HAP-1 (cell line): ENCODE data around the gene FBXL15.
A peak's percentile ranks its signal among the peaks of the same experiment; 100 is the strongest.

ENCODE experiments used
- DNase-seq, 2 experiments: peaks; one replicate each; pipeline ENCODE4 v3.0.0-alpha.2; 2016 to 2020; ENCODE audit warnings: low spot score in 2 of 2
- H3K27me3 ChIP-seq: fragments of 250-450 bp; sonication (Bioruptor Pico); 2 replicates; pipeline ENCODE4 v1.5.1; 2020; ENCODE audit warnings: low read depth, mild to moderate bottlenecking, moderate library complexity
- H3K36me3 ChIP-seq: fragments of 250-450 bp; sonication (Bioruptor Pico); replicated peaks from 2 replicates; pipeline ENCODE4 v1.5.1; 2020; ENCODE audit warnings: mild to moderate bottlenecking
- H3K4me1 ChIP-seq: fragments of 250-450 bp; sonication (Bioruptor Pico); 2 replicates; pipeline ENCODE4 v1.5.1; 2020; ENCODE audit warnings: mild to moderate bottlenecking
- H3K4me3 ChIP-seq: fragments of 250-450 bp; sonication (Bioruptor Pico); 2 replicates; pipeline ENCODE4 v1.5.1; 2020; ENCODE audit warnings: mild to moderate bottlenecking, moderate library complexity
- H3K9me3 ChIP-seq: fragments of 250-450 bp; sonication (Bioruptor Pico); 2 replicates; pipeline ENCODE4 v1.5.1; 2020; ENCODE audit warnings: mild to moderate bottlenecking, moderate library complexity
- in situ Hi-C: fragments of 300-500 bp; cut with MboI; formaldehyde crosslinking; loops from 3 replicates; pipeline ENCODE4 v1.14.3; 2020; ENCODE audit warnings: low sequenced_read_pairs, inconsistent platforms, mixed read lengths

Gene FBXL15

GRCh38 chr10:102394079-102394800, 26.4 kb upstream of the FBXL15 start:
- in situ Hi-C loops: no loop called here
- Histone ChIP-seq H3K4me1 (peaks cover 31% of the 10 kb centered on the region), H3K9me3 (no peaks in the 10 kb centered on the region), H3K27me3 (no peaks in the 10 kb centered on the region), H3K4me3 (peak overlapping the region; percentile 86), H3K36me3 (peaks cover 22% of the 10 kb centered on the region; the same call in 1 of the 2 replicates)
- DNase-seq: peak; percentile 87 to 95

GRCh38 chr10:102394801-102395399, 25.7 kb upstream of the FBXL15 start:
- Histone ChIP-seq H3K9me3 (no peaks in the 10 kb centered on the region), H3K4me1 (peaks cover 31% of the 10 kb centered on the region), H3K4me3 (peak overlapping the region; percentile 86), H3K27me3 (no peaks in the 10 kb centered on the region), H3K36me3 (peaks cover 25% of the 10 kb centered on the region; the same call in 1 of the 2 replicates)
- in situ Hi-C loops: no loop called here
- DNase-seq: peak in 1 of 2 experiments; percentile 57

GRCh38 chr10:102395400-102396316, 25.0 kb upstream of the FBXL15 start, which contains the start of gene NFKB2:
Gene NFKB2 (plus strand): TSS chr10:102395705. CDS start chr10:102395960, 255 bp downstream.
- in situ Hi-C loops: no loop called here
- Histone ChIP-seq H3K4me3 (peak within 1 kb of the TSS; percentile 86), H3K36me3 (peaks cover 32% of the 10 kb centered on the region; the same call in 1 of the 2 replicates), H3K4me1 (peaks cover 27% of the 10 kb centered on the region), H3K27me3 (no peaks in the 10 kb centered on the region), H3K9me3 (no peaks in the 10 kb centered on the region)
- DNase-seq: peak; percentile 81 to 92

GRCh38 chr10:102396317-102396650, 24.4 kb upstream of the FBXL15 start:
- Histone ChIP-seq H3K36me3 (peaks cover 35% of the 10 kb centered on the region), H3K9me3 (no peaks in the 10 kb centered on the region), H3K27me3 (no peaks in the 10 kb centered on the region), H3K4me1 (peaks cover 21% of the 10 kb centered on the region), H3K4me3 (peak overlapping the region; percentile 86)
- no peak for DNase-seq
- in situ Hi-C loops: no loop called here

DNA sequence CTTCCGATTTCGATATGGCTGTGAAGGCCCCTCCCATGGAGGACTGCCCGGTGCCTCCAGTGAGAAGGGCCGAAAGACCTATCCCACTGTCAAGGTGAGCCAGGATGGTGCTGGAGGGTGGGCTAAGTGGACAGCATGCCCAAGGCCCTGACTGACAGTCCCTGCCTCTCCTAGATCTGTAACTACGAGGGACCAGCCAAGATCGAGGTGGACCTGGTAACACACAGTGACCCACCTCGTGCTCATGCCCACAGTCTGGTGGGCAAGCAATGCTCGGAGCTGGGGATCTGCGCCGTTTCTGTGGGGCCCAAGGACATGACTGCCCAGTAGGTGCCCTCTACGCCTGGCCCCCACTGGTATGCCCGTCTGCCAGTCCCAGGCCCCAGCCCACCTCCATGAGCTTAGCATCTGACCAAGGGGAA, 23.9 kb upstream of the FBXL15 start:
- Histone ChIP-seq H3K4me3 (peak overlapping the region; percentile 86), H3K27me3 (no peaks in the 10 kb centered on the region), H3K9me3 (no peaks in the 10 kb centered on the region), H3K36me3 (peaks cover 40% of the 10 kb centered on the region), H3K4me1 (peaks cover 20% of the 10 kb centered on the region)
- in situ Hi-C loops: no loop called here
- DNase-seq: no peak

DNA sequence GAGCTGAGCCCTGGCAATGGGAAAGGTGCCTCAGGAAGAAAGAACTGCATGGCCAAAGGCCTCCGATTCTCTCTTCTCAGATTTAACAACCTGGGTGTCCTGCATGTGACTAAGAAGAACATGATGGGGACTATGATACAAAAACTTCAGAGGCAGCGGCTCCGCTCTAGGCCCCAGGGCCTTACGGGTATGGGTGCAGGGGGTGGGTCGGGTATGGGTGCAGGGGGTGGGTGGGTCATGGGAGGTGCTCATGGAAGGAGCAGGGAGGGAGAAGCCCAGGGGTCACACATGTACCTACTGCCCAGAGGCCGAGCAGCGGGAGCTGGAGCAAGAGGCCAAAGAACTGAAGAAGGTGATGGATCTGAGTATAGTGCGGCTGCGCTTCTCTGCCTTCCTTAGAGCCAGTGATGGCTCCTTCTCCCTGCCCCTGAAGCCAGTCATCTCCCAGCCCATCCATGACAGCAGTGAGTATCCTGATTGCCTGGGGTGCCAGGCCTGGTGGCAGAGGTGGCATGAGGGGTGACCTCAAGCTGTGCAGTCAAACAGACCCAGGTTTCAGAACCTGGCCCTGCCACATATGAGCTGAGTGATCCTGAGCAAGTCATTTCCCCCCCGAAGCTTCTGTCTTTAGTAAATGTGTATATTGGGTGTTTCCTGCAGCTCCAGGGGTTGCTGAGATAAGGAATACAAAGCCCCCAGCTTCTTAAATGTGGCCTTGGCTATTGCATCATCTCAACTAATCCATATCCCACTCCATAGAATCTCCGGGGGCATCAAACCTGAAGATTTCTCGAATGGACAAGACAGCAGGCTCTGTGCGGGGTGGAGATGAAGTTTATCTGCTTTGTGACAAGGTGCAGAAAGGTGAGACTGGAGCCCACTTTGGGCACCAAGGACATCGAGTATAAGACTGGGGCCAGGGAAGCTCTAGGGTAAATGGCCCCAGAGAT, 23.1 kb upstream of the FBXL15 start:
- no peak overlapping the region for H3K4me3 ChIP-seq

GRCh38 chr10:102398172-102399020, 22.2 kb upstream of the FBXL15 start:
- no peaks in the 10 kb centered on the region for H3K9me3 ChIP-seq
- H3K4me3 ChIP-seq: no peak overlapping the region
- H3K36me3 ChIP-seq: peaks cover 41% of the 10 kb centered on the region
- peaks cover 9% of the 10 kb centered on the region for H3K4me1 ChIP-seq
- H3K27me3 ChIP-seq: no peaks in the 10 kb centered on the region
- no peak for DNase-seq
- in situ Hi-C loops: no loop called here

More for the DNA sequence above, 23.1 kb upstream of the FBXL15 start:
- peaks cover 15% of the 10 kb centered on the region for H3K4me1 ChIP-seq
- peaks cover 41% of the 10 kb centered on the region for H3K36me3 ChIP-seq
- no peaks in the 10 kb centered on the region for H3K27me3 ChIP-seq
- in situ Hi-C loops: no loop called here
- no peaks in the 10 kb centered on the region for H3K9me3 ChIP-seq
- no peak for DNase-seq

GRCh38 chr10:102399217-102400021, 21.2 kb upstream of the FBXL15 start:
- H3K36me3 ChIP-seq: peaks cover 41% of the 10 kb centered on the region
- no peaks in the 10 kb centered on the region for H3K27me3 ChIP-seq

DNA sequence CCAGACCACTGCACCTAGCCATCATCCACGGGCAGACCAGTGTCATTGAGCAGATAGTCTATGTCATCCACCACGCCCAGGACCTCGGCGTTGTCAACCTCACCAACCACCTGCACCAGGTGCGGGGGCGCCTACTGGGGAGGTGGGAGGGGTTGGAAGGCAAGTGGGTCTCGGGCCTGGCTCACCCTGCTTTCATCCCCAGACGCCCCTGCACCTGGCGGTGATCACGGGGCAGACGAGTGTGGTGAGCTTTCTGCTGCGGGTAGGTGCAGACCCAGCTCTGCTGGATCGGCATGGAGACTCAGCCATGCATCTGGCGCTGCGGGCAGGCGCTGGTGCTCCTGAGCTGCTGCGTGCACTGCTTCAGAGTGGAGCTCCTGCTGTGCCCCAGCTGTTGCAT, 20.6 kb upstream of the FBXL15 start:
- DNase-seq: no peak
- in situ Hi-C loops: no loop called here
- peaks cover 9% of the 10 kb centered on the region for H3K4me1 ChIP-seq
- H3K27me3 ChIP-seq: no peaks in the 10 kb centered on the region
- no peak overlapping the region for H3K4me3 ChIP-seq
- H3K9me3 ChIP-seq: no peaks in the 10 kb centered on the region
- peaks cover 41% of the 10 kb centered on the region for H3K36me3 ChIP-seq

More at GRCh38 chr10:102399217-102400021, 21.2 kb upstream of the FBXL15 start:
- peak; percentile 76 to 93 for DNase-seq
- in situ Hi-C loops: no loop called here
- Histone ChIP-seq H3K4me3 (peak overlapping the region; percentile 39), H3K9me3 (no peaks in the 10 kb centered on the region), H3K4me1 (peaks cover 9% of the 10 kb centered on the region)

- Histone ChIP-seq H3K36me3 (peaks cover 41% of the 10 kb centered on the region), H3K4me3 (no peak overlapping the region), H3K9me3 (no peaks in the 10 kb centered on the region), H3K27me3 (no peaks in the 10 kb centered on the region), H3K4me1 (peaks cover 9% of the 10 kb centered on the region)
- in situ Hi-C loops: no loop called here
- no peak for DNase-seq
Measured at GRCh38 chr10:102400598-102401341, 19.9 kb upstream of the FBXL15 start.

- Histone ChIP-seq H3K4me1 (peaks cover 7% of the 10 kb centered on the region), H3K9me3 (no peaks in the 10 kb centered on the region), H3K4me3 (no peak overlapping the region), H3K27me3 (no peaks in the 10 kb centered on the region), H3K36me3 (peaks cover 41% of the 10 kb centered on the region)
- in situ Hi-C loops: no loop called here
- DNase-seq: no peak
Measured at GRCh38 chr10:102401342-102401654, 19.3 kb upstream of the FBXL15 start.
